ENCODE data around the gene CCND1. TPM values are rescaled to one million over a fixed set of nuclear protein-coding genes. Genes with fewer than 3 reads are reported as not detected.

The CCND1 gene
- total and polyA plus RNA-seq, 2 donors (not counting 1 experiment from before 2014, with no cell fraction given), result 322 to 548 TPM

- DNase-seq (ENCODE audit: low read depth in 2 of 2), result no peak
- no peak overlapping the region for H2AFZ ChIP-seq (ENCODE audit: low read length)
- no peak overlapping the region for H3K27ac ChIP-seq (ENCODE audit: insufficient read depth, low read length)
- TF ChIP-seq EZH2 (IDR thresholded peaks at IDR 0.05; ENCODE audit: low read length, missing control alignments) (no peak), CTCF (conservative IDR thresholded peaks at IDR 0.05 in 1 of 2, IDR thresholded peaks at IDR 0.05 in 1 of 2; ENCODE audit: low read depth in 1 of 2, low read length in 2 of 2) (no peak)
- H3K9me3 ChIP-seq (ENCODE audit: control insufficient read depth, insufficient read depth, low read depth, low read length), result no peaks in the 10 kb centered on the region
- peaks cover 10% of the 10 kb centered on the region for H3K36me3 ChIP-seq (ENCODE audit: control insufficient read depth, insufficient read depth, low read length)
- H3K9ac ChIP-seq (ENCODE audit: insufficient read depth, low read length), result no peak overlapping the region
- no peak overlapping the region for H3K4me2 ChIP-seq (ENCODE audit: extremely low read depth, insufficient read depth, low read length)
- H3K4me1 ChIP-seq (ENCODE audit: control insufficient read depth, extremely low read depth, insufficient read depth, low read length), result peaks cover 6% of the 10 kb centered on the region
- H3K27me3 ChIP-seq (ENCODE audit: control insufficient read depth, insufficient read depth, low read length), result no peaks in the 10 kb centered on the region
- H4K20me1 ChIP-seq (ENCODE audit: control insufficient read depth, extremely low read depth, insufficient read depth, low read length), result no peaks in the 10 kb centered on the region
- no peak overlapping the region for H3K4me3 ChIP-seq (replicated peaks in 1 of 4; ENCODE audit: control extremely low read depth in 1 of 4, insufficient read depth in 1 of 4, low read depth in 3 of 4, low read length in 4 of 4)
- H3K79me2 ChIP-seq (ENCODE audit: control insufficient read depth, insufficient read depth, low read length), result peaks cover 4% of the 10 kb centered on the region
These were observed 26.0 kb downstream of the CCND1 start for GRCh38 chr11:69666752-69667536.

- Histone ChIP-seq H3K79me2 (ENCODE audit: control insufficient read depth, insufficient read depth, low read length) (peaks cover 11% of the 10 kb centered on the region), H2AFZ (ENCODE audit: low read length) (no peak overlapping the region), H3K9me3 (ENCODE audit: control insufficient read depth, insufficient read depth, low read depth, low read length) (no peaks in the 10 kb centered on the region), H3K27ac (ENCODE audit: insufficient read depth, low read length) (no peak overlapping the region), H3K36me3 (ENCODE audit: control insufficient read depth, insufficient read depth, low read length) (peaks cover 10% of the 10 kb centered on the region), H3K27me3 (ENCODE audit: control insufficient read depth, insufficient read depth, low read length) (no peaks in the 10 kb centered on the region), H4K20me1 (ENCODE audit: control insufficient read depth, extremely low read depth, insufficient read depth, low read length) (no peaks in the 10 kb centered on the region), H3K4me1 (ENCODE audit: control insufficient read depth, extremely low read depth, insufficient read depth, low read length) (peaks cover 6% of the 10 kb centered on the region), H3K4me2 (ENCODE audit: extremely low read depth, insufficient read depth, low read length) (no peak overlapping the region), H3K9ac (ENCODE audit: insufficient read depth, low read length) (no peak overlapping the region), H3K4me3 (replicated peaks in 1 of 4; ENCODE audit: control extremely low read depth in 1 of 4, insufficient read depth in 1 of 4, low read depth in 3 of 4, low read length in 4 of 4) (no peak overlapping the region)
- no peak for DNase-seq (ENCODE audit: low read depth in 2 of 2)
- TF ChIP-seq CTCF (conservative IDR thresholded peaks at IDR 0.05 in 1 of 2, IDR thresholded peaks at IDR 0.05 in 1 of 2; ENCODE audit: low read depth in 1 of 2, low read length in 2 of 2), result no peak
- TF ChIP-seq EZH2 (IDR thresholded peaks at IDR 0.05; ENCODE audit: low read length, missing control alignments), result no peak
These were observed 27.0 kb downstream of the CCND1 start for GRCh38 chr11:69667619-69668604.

DNA sequence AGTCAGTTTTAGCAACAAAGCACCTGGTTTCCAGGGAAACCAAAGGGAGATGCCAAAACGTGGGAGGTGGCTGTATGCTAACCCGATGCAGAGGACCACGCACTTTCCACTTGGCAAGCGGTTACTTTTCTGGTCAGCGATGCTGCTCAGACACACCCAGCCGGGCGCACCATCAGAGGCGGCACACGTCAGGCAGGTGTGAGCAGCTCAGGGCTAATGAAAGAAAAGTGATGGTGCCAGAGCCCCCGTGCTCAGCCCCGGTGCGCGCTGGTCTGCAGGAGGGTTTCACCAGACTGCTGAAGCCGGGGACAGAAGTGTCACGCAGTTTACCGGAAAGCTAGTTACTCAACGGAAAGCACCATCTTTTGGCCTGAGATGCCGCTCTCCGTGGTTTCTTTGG is 28.5 kb downstream of the CCND1 start:
- peaks cover 10% of the 10 kb centered on the region for H3K4me1 ChIP-seq (ENCODE audit: control insufficient read depth, extremely low read depth, insufficient read depth, low read length)

More for the DNA sequence above, 28.5 kb downstream of the CCND1 start:
- H3K27me3 ChIP-seq (ENCODE audit: control insufficient read depth, insufficient read depth, low read length), result no peaks in the 10 kb centered on the region
- H3K36me3 ChIP-seq (ENCODE audit: control insufficient read depth, insufficient read depth, low read length), result peaks cover 10% of the 10 kb centered on the region
- H2AFZ ChIP-seq (ENCODE audit: low read length), result no peak overlapping the region
- no peaks in the 10 kb centered on the region for H3K9me3 ChIP-seq (ENCODE audit: control insufficient read depth, insufficient read depth, low read depth, low read length)
- H3K27ac ChIP-seq (ENCODE audit: insufficient read depth, low read length), result no peak overlapping the region
- no peaks in the 10 kb centered on the region for H4K20me1 ChIP-seq (ENCODE audit: control insufficient read depth, extremely low read depth, insufficient read depth, low read length)
- H3K79me2 ChIP-seq (ENCODE audit: control insufficient read depth, insufficient read depth, low read length), result peaks cover 26% of the 10 kb centered on the region
- H3K9ac ChIP-seq (ENCODE audit: insufficient read depth, low read length), result no peak overlapping the region
- no peak overlapping the region for H3K4me3 ChIP-seq (replicated peaks in 1 of 4; ENCODE audit: control extremely low read depth in 1 of 4, insufficient read depth in 1 of 4, low read depth in 3 of 4, low read length in 4 of 4)
- no peak overlapping the region for H3K4me2 ChIP-seq (ENCODE audit: extremely low read depth, insufficient read depth, low read length)
- no peak for DNase-seq (ENCODE audit: low read depth in 2 of 2)
- TF ChIP-seq CTCF (conservative IDR thresholded peaks at IDR 0.05 in 1 of 2, IDR thresholded peaks at IDR 0.05 in 1 of 2; ENCODE audit: low read depth in 1 of 2, low read length in 2 of 2) (no peak), EZH2 (IDR thresholded peaks at IDR 0.05; ENCODE audit: low read length, missing control alignments) (no peak)
